Glomerular endothelial cell (primary cell): ENCODE measurements around the gene COL21A1. TPM values are rescaled to one million over a fixed set of nuclear protein-coding genes. Genes with fewer than 3 reads are reported as not detected.

Experiments
- DNase-seq: peaks from one replicate; pipeline ENCODE4 v3.0.0-alpha.2; 2011; ENCODE audit warnings: low read depth, low spot score; ENCODE audit errors: extremely low read depth
- total RNA-seq: library from RNA; depleted of rRNA; stranded (reverse); fragments of >200 nt; gene quantifications from 2 replicates; pipeline ENCODE4 v1.2.3, GENCODE V29; 2015

The COL21A1 gene
- total RNA-seq, 1 donor from 2014 or later: 0.82 TPM

DNA sequence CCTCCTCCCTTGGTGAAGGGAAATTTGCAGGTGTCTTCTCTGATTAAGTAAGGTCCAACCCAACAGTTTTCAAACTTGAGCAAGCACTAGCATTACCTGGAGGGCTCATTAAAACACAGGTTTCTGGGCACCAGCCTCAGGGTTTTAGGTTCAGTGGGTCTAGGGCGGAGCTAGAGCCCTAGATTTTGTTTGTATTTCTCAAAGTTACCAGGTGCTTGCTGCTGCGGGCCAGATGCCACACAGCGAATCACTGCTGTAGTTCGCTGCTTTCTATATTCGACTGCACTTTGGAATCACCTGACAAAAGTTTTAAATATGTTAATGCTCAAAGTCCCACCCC is 869 bp downstream of the COL21A1 start:
- no peak for DNase-seq

DNA sequence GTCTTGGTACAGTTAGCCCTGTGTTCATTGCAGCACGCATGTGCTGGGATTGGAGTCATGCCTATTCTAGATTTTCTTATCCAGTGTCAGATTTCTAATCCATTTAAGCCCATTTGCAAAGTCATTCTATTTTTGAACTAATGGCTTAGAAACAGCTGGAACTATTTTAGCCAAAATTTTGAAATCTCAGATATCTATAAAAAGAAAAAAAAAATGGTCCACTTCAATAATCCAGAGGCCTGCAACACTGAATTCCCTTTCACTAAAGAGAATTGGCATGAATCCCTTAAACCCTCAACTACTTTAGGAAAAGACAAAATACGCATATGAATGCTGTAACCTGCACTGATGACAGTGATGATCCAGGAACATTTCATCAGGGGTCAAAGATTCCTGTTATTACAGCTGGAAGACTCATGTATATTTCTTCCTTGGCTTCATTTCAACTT is 1.5 kb downstream of the COL21A1 start:
- DNase-seq: no peak

DNA sequence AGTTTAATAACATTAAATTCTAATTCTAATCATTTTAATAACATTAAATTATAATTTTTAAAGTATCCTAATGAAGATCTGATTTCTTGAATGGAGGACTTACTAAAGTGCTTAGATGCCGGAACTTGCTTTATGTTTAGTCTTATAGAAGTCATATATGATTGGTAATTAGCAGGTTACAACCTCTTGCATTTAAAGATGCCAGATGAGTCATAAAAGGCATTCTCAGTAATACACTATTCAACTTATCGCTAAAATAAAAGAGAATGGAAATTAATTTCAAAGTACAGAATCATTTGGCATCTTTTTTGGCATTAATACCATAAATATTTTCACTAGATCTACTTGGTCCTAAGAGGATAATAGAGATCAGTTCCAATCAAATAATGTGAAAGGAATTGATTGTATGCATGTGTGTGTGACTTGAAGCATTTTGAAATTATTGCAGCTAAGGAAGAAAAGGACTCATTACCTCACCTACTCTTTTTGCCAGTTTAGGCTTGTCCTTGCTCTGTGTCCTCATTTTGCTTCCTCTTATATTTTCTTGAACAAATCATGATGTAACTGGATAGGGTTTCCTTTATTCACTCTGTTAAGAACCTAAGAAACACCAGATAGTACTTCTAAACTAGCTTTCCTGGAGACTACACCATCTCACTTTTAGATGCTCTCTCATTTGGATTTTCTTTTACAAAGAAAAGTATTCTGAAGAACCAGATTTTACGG is 2.7 kb downstream of the COL21A1 start:
- no peak for DNase-seq

DNA sequence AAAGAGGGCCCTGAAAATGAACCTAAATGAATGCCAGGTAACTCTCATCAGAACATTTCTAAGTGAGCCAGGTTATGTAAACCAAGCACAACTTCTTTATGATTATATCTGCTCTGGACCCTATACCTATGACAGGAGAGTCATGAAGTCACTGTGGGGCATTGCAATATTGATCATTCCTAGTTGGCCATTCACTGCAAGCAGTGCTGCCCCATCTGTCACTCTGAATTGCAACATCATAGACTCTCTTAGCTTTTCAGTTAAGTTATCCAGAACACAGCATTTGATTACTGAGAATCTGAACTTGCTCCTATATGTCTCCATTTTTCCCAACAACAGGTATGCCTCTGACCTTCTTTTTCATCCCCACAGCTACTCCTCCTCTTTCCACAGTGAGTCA is 3.3 kb downstream of the COL21A1 start:
- DNase-seq: no peak

DNA sequence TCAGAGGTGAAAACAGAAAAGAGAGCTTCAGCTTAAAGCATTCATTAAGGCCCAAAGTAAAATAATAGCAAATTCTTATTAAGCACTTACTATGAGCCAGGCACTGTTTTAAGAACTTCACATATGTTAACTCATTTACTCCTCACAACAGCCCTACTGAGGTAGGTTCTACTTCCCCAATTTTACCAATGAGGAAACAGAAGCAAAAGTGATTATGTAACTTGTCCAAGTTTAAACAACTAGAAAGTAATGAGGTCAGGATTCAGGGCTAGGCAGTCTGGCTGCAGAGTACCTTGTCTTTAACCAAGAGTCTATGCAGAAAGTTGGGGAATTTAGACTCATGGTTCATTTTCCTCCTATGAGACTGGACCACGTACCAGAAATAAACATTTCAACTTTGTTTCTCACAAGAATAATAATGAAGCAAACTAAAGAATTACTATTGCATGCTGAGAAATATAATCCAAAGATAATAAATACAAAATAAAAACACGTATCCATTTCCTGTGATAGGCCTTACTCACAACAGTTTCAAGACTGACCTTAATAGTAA is 3.8 kb downstream of the COL21A1 start:
- no peak for DNase-seq

DNA sequence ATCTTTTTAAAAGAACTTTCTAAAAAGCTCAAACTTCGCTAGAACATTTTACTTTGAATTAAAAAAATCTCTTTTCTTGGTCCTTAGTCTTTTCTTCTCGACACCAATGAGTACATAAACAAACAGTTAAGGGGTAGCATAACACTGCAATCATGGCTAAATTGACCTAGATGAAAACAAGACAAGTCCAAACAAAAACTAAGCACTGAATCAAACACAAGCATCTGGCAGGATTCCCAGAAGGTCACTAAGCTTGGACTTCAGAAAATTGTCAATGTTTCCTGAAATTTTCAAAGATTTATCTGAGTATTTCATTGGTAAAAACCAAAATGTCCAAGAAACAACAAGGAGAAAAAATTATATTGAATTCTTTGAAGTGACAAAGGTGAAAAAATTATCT is 5.0 kb downstream of the COL21A1 start:
- DNase-seq: peak; percentile 37

DNA sequence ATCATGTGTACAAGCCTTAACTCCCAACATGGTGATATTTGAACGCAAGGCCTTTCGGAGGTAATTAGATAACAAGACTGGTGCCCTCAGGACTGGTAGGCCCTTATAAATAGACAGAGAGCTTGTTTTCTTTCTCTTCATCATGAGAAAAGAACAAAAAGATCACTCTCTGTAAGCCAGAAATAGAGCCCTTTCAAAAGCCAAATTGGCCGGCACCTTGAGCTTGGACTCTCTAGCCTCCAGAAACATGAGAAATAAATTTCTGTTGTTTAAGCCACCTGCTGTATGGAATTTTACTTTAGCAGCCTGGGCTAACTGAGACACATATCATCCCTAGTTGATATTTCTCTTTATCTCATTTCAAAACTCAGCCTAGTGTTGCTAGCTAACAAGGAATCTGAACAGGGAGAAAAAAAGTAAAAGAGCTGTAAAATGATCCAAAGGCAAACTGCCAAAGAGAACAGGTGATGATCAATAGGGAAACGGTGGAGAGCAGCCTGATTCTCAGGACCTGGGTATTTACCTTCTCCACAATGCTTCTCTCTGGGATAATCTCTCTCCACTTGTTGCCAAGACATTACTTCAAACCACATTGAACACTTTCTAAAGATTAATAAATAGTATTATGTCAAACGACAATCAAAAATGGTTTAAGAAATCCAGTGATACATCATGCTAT is 6.1 kb downstream of the COL21A1 start:
- DNase-seq: no peak

DNA sequence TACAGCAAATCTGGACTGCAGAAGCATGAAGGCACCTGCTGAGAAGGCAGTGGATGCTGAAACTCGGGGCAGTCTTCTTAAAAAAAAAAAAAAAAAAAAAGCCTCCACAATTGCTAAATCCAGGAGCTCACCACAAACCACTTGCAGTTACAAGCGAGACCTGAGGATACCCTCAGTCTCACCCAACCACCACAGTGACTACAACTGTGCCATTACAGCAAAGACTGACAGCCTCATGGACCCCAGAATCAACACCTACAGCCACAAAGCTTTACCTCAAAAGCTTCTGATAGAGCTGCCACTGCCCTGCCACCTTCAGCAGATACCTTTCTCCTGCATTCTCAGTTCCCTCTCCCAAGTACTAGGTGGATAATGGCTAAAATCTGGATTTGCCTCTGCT is 9.0 kb downstream of the COL21A1 start:
- DNase-seq: no peak

DNA sequence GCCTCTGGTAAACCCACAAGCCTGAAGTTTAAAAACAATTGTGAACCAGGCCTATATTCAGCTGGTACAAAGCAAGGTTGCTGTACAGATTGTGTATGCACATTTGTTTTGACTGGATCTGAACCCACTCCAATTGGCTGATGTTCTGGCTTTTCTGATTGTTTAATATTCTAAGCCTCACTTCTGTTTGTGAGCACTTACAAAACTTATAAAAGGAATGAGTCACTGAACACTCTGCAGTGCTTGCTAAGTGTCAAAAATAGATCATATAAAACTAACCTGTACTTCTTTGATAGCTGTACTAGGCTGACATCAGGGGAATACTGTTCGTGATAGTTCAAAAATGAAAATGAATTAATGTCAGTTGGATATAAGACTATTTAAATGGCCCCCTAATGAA is 12.1 kb downstream of the COL21A1 start:
- DNase-seq: no peak

DNA sequence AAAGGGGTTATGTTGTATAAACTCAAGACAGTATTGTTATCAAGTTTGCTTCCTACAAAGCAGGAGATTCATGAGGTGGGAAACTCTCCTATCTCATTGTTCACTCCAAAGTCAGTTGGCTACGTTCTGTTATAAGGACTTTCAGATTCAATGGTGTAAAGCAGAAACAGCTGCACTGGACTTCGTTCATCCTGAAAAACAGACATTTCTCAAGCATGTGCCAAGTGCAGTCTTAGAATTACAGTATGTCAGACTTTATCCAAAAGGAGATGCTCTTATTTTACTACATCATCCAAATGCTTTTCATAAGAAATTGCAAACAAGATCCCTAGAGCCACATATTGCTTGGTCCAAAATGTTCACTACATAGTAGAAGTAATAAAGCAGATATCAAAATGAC is 14.9 kb downstream of the COL21A1 start:
- DNase-seq: no peak

DNA sequence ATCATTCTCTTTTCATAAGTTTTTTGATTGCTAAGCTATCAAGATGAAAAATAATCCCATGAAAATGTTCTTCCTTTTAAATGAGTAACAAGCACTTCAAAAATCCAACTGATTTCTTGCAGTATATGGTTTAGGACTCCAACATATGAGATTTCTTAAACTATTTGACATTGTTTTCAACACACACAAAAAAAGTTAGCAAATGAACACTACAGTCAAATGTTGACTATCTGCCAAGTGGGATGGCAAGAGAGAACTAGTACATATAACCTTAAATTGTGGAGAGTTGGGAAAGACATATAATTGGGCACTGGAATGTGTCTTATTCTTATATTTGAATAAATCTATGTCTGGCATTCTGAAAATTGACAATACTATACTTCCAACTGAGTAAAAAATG is 15.6 kb downstream of the COL21A1 start:
- no peak for DNase-seq

DNA sequence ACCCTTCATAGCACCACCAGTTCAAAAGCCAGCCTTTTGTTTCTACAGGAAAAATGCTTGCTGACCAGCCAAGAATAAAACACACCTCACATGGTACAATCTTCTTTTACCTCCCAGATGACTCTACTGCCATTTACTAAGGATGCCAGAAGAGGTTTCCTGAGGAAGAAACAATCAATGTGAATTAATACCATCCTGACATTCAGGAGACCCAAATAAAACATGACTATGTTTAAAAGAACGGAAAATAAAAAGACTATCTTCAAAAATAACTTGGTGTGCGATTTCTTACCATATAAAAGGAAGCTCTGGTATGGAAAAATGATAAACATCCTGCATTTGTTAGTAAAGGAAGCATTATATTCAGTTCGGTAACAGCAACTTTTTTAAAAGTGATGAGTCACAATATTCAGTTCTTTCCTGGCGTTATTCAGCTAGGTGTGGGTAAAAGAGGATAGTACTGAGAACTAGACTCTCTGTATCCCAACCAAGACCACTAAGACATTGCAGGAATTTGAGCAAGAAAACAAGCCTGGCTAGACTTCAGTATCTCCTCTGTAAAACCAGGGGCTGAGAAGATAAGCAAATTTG is 16.3 kb downstream of the COL21A1 start:
- peak; percentile 42 for DNase-seq

DNA sequence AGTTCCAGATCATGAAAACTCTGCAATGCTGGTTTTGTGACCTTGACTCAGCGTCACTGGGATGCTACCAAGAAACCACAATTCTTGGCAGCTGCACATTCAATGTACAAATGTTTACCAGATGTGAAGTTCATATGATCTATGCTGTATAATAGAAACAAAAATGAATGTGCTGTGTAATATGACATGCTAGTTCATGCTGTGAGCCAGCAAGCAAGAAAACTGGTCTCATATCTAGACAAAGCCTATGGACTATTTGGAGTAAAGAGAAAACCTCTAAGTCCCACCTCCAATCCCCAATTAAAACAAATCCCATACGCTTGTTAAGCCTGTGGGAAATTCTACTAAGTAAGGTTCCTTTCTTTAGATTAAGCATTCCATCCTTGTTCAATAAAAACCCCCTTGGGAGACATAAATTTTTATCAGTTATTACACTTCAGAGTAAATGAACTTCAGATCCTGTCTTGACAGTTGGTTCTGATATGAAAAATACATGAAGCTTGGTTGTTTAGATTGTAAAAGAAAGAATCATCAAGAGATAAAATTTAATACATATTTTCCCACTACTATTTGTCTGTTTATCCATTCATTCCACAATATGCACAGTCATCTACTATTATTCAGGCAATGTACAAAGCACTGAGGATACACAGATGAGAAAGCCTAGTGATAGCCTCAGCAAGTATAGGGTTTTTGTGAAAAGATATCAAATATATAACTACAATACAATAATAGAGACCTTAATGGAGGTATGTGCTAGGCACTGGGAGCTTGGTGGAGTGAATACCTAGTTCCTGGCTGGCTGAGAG is 20.1 kb downstream of the COL21A1 start:
- DNase-seq: no peak

DNA sequence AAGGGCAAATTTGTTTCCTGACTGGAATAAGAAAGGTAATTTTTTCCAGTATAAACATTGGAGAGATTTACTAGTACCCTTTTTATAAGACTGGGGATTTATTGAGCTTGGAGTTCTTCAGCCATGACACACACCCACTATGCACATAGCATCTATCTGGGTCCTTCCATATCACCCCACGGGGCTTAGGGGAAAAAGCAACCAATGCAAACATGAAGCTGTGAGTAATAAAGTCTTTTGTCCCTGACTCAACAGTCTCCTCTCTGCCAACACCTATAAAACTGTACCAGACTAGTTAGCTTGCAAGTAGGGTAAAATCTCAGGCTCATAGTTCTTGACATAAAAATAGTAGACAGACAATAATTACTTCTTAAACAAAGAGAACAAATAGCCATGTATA is 23.4 kb downstream of the COL21A1 start:
- DNase-seq: no peak

DNA sequence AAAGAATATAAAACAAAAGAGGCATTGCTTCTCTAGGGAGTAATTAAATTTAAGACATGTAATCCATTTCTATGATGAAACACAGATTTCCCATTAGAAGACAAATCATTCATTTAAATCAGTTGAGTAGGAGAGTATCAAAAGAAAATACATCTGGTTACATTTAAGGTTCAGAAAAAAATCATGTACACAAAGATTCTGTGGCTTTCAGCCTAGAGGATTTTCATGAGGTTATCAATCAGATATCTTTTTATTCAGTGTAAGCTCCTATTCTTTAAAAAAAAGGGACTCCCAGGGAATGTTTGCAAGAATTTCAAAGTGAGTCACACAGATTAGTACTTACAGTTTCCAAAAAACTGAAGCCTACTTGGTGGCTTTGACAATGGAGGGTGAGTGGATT is 24.9 kb downstream of the COL21A1 start:
- no peak for DNase-seq

DNA sequence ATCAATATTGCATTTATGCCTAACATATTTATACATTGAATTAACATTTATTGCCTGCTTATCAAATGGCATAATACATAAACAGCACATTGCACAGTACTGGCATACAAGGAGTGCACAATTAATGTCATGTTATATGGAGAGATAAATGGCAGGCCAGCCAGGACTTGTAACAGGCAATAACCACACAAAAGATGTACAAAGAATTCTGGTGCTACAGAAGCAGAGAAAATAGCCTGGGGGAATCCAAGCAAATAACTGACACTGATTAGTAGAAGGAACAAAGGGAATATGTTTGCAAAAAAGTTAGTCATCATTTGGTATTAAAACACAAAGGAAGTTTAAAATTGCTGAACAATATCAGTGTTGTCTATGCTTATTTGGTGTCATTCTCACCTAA is 27.3 kb downstream of the COL21A1 start:
- DNase-seq: no peak

DNA sequence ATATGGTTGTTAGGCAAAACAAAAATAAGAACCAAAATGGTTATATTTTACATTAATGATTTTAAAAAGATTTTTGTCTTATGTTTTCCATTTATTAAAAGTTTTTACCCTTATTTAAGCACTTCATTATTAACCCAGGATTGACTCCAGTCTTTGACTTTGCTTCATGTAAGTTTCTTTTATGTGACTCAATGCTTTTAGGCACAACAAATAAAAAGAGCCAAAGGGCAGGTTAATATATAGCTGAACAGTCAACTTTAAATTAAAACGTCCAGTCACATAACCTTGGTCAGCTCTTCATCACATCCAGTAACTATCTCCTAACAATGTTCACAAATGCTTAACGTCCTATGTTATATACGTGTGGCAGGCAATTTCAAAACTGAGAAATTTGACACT is 32.7 kb downstream of the COL21A1 start:
- no peak for DNase-seq

DNA sequence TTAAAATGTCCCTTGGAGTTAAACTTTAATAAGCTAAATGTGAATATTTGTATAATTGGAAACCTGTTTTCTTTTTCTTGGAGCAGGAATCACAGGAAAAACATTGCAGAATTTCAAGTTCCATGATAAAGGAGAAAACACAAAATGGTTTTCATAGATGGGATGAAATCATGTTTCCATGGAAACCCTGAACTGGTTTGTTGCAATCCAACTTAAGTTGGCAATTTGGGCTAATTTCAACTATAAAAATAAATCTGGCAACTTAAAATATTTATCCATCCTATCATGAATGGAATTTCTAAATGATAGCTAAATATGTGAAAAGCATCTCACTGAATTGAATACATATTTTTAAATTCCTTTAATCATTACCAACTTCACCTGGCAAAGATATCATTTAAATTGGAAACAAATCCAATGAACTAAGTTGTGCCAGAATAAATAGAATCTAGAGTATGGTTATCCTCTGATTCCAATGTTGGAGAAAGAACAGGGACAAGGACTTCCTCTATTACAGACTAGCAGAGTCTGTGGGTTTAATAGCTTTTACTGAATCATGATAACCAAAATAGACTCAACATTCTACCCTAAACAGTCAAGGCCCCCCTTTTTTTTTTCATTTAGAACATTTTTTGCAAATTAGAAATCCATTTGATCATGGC is 33.2 kb downstream of the COL21A1 start:
- no peak for DNase-seq

DNA sequence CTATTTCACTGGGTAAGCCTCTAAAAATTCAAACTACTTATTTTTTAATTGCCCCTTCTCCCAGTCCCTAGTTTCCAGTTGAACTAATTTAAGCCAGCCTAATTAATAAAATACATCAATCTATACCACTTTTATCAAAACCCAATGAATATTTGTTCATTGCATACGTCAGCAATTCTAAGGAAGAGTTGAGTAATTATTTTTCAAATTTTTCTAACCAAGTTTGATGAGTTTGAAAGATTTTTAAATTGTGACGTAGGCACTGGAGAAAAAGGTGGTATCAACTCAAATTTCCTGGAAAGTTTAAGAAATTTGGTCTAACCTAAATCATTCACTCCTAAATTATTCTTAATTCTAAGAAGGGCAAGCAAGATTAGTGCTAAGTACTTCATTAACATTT is 35.7 kb downstream of the COL21A1 start:
- no peak for DNase-seq

DNA sequence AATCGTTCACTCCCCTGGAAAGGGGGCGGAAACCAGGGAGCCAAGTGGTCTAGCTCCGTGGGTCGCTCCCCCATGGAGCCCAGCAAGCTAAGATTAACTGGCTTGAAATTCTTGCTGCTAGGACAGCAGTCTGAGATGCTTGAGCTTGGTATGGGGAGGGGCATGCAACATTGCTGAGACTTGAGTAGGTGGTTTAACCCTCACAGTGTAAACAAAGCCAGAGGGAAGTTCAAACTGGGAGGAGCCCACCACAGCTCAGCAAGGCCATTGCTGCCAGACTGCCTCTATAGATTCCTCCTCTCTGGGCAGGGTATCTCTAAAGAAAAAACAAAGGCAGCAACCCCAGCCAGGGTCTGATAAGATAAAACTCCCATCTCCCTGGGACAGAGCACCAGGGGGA is 43.2 kb downstream of the COL21A1 start:
- DNase-seq: no peak

DNA sequence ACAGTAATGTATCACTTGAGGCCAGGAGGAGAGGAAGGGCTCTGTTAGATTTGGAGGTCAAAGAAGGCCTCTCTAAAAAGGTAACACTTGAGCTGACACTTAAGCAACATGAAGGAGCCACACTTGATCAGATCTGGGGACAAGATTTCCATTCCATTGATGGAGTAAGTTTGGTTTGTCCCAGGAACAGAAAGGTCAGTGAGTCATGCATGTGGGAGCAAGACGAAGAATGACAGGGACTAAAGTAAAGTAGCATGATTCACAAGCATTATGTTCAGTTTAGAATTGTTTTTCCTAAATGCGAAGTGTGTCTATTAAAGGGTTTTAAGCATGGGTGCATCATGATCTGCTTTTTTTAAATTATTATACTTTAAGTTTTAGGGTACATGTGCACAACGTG is 47.4 kb downstream of the COL21A1 start:
- no peak for DNase-seq
